Heart left ventricle (tissue), 16 donors: ENCODE data around the gene MRPL37. TPM values are rescaled to one million over a fixed set of nuclear protein-coding genes. Genes with fewer than 3 reads are reported as not detected.

Experiments
- ATAC-seq, 4 donors: fragments of 200-7000 bp; cut with Tn5 transposase; one replicate each; pipeline ENCODE4 v1.9.1; 2020 to 2022; ENCODE audit warnings: moderate library complexity in 4 of 4, mild to moderate bottlenecking in 3 of 4, moderate number of reproducible peaks in 1 of 4
- DNase-seq, 5 donors: peaks; one replicate each; pipeline ENCODE4 v3.0.0-alpha.2; 2020
- H3K27ac ChIP-seq, 12 donors: fragments of 200-600 bp; sonication (generic) in 4 of 12; one replicate each; pipeline versions ENCODE4 v1.5.0 to v1.8.0; 2016 to 2022; ENCODE audit warnings: mild to moderate bottlenecking in 2 of 12
- H3K27me3 ChIP-seq, 9 donors: fragments of 200-600 bp; sonication (generic) in 2 of 9; one replicate each; pipeline versions ENCODE4 v1.5.1 to v1.8.0; 2016 to 2022; ENCODE audit warnings: mild to moderate bottlenecking in 3 of 9
- H3K36me3 ChIP-seq, 9 donors: fragments of 200-600 bp; sonication (generic) in 2 of 9; one replicate each; pipeline versions ENCODE4 v1.5.0 to v1.8.0; 2018 to 2022; ENCODE audit warnings: mild to moderate bottlenecking in 2 of 9
- H3K4me1 ChIP-seq, 12 donors: fragments of 200-600 bp; sonication (generic) in 4 of 12; one replicate each; pipeline versions ENCODE4 v1.5.0 to v1.8.0; 2016 to 2022; ENCODE audit warnings: mild to moderate bottlenecking in 3 of 12
- H3K4me3 ChIP-seq, 12 donors: fragments of 200-600 bp; sonication (generic) in 4 of 12; one replicate each; pipeline versions ENCODE4 v1.5.0 to v1.8.0; 2017 to 2022; ENCODE audit warnings: mild to moderate bottlenecking in 9 of 12, moderate library complexity in 4 of 12
- H3K9me3 ChIP-seq, 12 donors: fragments of 200-600 bp; sonication (generic) in 4 of 12; one replicate each; pipeline versions ENCODE4 v1.5.0 to v1.8.0; 2016 to 2022; ENCODE audit warnings: mild to moderate bottlenecking in 1 of 12
- POLR2A ChIP-seq, 2 donors: fragments of 450-650 bp; IDR thresholded peaks; one replicate each; pipeline ENCODE4 v1.6.1; 2017; ENCODE audit warnings: antibody characterized with exemption in 2 of 2, mild to moderate bottlenecking in 2 of 2, moderate library complexity in 2 of 2
- WGBS, 4 donors: extraction: QIAGEN DNeasy Blood & Tissue Kit in 2 of 4; methylation state at CpG; one replicate each; pipeline versions ENCODE4 v1.1.5 to v1.1.7; 2013 to 2018; 5-methylcytosine and 5-hydroxymethylcytosine counted together
- intact Hi-C, 10 donors: fragments of 100-400 bp; cut with DNase I; formaldehyde crosslinking; loops; one replicate each; pipeline versions ENCODE4 v1.11.1 to v1.14.2; 2022
- polyA plus RNA-seq, 2 donors: library from polyadenylated mRNA; stranded (reverse); fragments of 200-250 nt; gene quantifications; one replicate each; pipeline ENCODE4 v1.2.3, GENCODE V29; 2013
- total RNA-seq, 9 donors: library from RNA; depleted of rRNA in 2 of 9; stranded (reverse); fragments of >200 nt in 2 of 9; fragmentation: NEBNext Ultra II Directional in 3 of 9; extraction: Animal tissue kit (Norgen Biotek cat#: 25700) in 3 of 9; gene quantifications; one replicate each; pipeline versions ENCODE4 v1.1.0 to v1.2.4, GENCODE V29; 2016 to 2023
- TF ChIP-seq, protein P1 (sequence below), 12 donors: fragments of 200-600 bp; sonication (generic) in 4 of 12; IDR thresholded peaks; one replicate each; pipeline versions ENCODE4 v1.5.0 to v1.8.0; 2018 to 2022; ENCODE audit warnings: antibody characterized with exemption in 12 of 12, mild to moderate bottlenecking in 5 of 12
- donor health status: ischemic (EF 13 %, LVEDD 7.1; RV severe dilation, severe dysfunction).
- donor health status: healthy with polysubstance abuse.
- donor health status: DM: no; HTN: yes; CAD: no.
- donor health status: DM: no; HTN: no; CAD: no.
- donor health status: ischemic (EF 25% LVEDD 6.9; RV normal size, moderate dysfunction).
- donor health status: ischemic (EF 25% LVEDD 5.7; RV mildly dilated, moderate dysfunction).
- donor health status: healthy.
- donor health status: DM: yes; HTN: yes; CAD: no.
- donor health status: ischemic (EF 35%, LVEDD 5.7; RV mildly dilated, moderate dysfunction).
- donor health status: nonischemic (EF 11% LVEDD 7.7; RV severe dilation, severe dysfunction).
- donor health status: DM: yes; HTN: yes; CAD: no.
- donor health status: PGD.
- donor health status: ischemic (EF 29% LVEDD 5.4; RV normal size, mild dysfunction).
- donor health status: nonischemic (EF 23%, LVEDD 6.1; RV moderate dilation, normal function).

Gene MRPL37
- total and polyA plus RNA-seq, 11 donors = 46.7 to 122 (median 84.6) TPM

DNA sequence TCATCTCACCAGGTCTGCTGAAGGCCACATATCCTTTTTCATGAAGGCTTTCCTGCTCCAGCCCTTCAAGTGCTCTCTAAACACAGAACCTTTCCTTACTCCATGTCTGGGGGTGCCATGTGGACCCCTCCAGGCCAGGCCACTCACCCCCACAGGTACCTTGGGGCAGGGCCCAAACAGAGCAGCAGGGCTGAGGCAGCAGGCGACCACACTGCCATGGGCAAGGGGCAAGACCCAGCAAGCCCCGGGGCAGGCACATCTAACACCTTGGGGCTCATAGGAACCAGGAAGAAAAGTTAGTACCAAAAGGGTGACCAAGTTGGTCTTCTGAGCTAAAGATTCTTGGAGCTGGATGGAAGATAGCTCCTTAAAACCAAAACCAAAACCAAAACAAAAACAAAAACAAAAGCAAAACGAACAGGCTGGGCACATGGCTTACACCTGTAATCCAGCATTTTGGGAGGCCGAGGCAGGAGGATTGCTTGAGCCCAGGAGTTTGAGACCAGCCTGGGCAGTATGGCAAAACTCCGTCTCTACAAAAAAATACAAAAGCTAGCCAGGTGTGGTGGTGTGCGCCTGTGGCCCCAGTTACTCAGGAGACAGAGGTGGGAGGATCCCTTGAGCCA, 63.7 kb downstream of the MRPL37 start:
- Histone ChIP-seq H3K27me3 (no peaks in the 10 kb centered on the region), H3K4me3 (no peak overlapping the region), H3K36me3 (no peaks in the 10 kb centered on the region), H3K27ac (no peak overlapping the region), H3K9me3 (no peaks in the 10 kb centered on the region), H3K4me1 (peaks cover 0 to 29% (median 12%) of the 10 kb centered on the region in 12 donors)
- 85 to 89% (median 86%) methylated on average over 6 of the region's 6 CpGs for WGBS, 4 donors
- intact Hi-C loops = no loop called here
- TF ChIP-seq, protein P1, sequence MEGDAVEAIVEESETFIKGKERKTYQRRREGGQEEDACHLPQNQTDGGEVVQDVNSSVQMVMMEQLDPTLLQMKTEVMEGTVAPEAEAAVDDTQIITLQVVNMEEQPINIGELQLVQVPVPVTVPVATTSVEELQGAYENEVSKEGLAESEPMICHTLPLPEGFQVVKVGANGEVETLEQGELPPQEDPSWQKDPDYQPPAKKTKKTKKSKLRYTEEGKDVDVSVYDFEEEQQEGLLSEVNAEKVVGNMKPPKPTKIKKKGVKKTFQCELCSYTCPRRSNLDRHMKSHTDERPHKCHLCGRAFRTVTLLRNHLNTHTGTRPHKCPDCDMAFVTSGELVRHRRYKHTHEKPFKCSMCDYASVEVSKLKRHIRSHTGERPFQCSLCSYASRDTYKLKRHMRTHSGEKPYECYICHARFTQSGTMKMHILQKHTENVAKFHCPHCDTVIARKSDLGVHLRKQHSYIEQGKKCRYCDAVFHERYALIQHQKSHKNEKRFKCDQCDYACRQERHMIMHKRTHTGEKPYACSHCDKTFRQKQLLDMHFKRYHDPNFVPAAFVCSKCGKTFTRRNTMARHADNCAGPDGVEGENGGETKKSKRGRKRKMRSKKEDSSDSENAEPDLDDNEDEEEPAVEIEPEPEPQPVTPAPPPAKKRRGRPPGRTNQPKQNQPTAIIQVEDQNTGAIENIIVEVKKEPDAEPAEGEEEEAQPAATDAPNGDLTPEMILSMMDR (IDR thresholded peaks at IDR 0.05) = no peak
- TF ChIP-seq POLR2A (IDR thresholded peaks at IDR 0.05) = no peak
- ATAC-seq (no peak), DNase-seq (no peak)

DNA sequence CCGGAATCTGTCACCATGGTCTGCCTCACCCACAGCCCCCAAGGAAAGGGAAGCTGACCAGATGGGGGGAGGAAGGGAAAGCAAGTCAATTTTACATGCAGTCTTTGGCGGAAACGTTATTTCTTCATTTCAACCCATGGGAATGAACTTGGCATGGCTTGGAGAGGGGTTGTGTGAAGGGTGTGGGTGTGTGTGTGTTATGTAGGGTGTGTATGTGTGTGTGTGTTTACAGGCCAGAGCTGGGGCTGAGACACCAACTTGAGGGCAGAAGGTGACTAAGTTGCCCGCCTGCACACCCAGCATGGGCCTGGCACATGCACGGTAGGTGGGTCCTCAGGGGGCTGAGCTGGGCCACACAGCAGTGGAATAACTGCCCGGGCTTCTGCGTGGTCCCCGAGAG, 65.2 kb downstream of the MRPL37 start:
- peaks cover 0 to 39% (median 14%) of the 10 kb centered on the region in 12 donors for H3K4me1 ChIP-seq
- ATAC-seq (no peak), DNase-seq (no peak)
- no peaks in the 10 kb centered on the region for H3K9me3 ChIP-seq
- no peak overlapping the region for H3K27ac ChIP-seq
- no peaks in the 10 kb centered on the region for H3K36me3 ChIP-seq
- H3K4me3 ChIP-seq = no peak overlapping the region
- WGBS, 4 donors = 72 to 90% (median 86%) methylated on average over 4 to 8 of the region's 8 CpGs
- TF ChIP-seq, protein P1 (IDR thresholded peaks at IDR 0.05) = no peak
- TF ChIP-seq POLR2A (IDR thresholded peaks at IDR 0.05) = no peak
- intact Hi-C loops = no loop called here
- H3K27me3 ChIP-seq = no peaks in the 10 kb centered on the region

DNA sequence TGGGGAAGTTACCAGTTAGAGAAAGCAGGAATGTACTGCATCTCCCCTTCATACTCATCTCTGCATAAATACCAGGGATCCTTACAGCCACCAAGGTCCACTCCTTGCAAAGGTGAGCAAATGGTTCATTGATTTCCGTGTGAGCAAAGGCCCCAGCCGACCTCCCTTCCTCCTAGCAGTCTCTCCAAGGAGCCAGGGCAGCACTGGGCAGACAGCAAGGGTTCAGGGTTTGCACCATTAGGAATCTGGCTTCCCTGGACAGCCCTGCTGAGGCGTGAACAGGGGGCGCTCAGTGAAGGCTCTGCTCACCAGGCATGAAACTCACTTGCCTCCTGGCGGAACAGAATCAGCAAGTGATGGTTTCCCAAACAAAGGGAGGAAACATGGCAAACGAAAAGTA, 65.7 kb downstream of the MRPL37 start:
- H3K9me3 ChIP-seq = no peaks in the 10 kb centered on the region
- no peak overlapping the region for H3K27ac ChIP-seq
- ATAC-seq = no peak
- no peaks in the 10 kb centered on the region for H3K36me3 ChIP-seq
- H3K4me1 ChIP-seq = peaks cover 0 to 34% (median 14%) of the 10 kb centered on the region in 12 donors
- H3K4me3 ChIP-seq = no peak overlapping the region
- intact Hi-C loops = no loop called here
- 88 to 94% (median 91%) methylated on average over 6 of the region's 6 CpGs for WGBS, 4 donors
- H3K27me3 ChIP-seq = no peaks in the 10 kb centered on the region
- no peak for TF ChIP-seq POLR2A (IDR thresholded peaks at IDR 0.05)
- TF ChIP-seq, protein P1 (IDR thresholded peaks at IDR 0.05) = no peak
- DNase-seq = no peak

GRCh38 chr1:54266195-54266594, 66.2 kb downstream of the MRPL37 start:
- H3K27me3 ChIP-seq = no peaks in the 10 kb centered on the region
- peaks cover 0 to 34% (median 14%) of the 10 kb centered on the region in 12 donors for H3K4me1 ChIP-seq
- no peak overlapping the region for H3K27ac ChIP-seq
- no peak for DNase-seq
- no peak overlapping the region for H3K4me3 ChIP-seq
- intact Hi-C loops = no loop called here
- WGBS, 4 donors = 92 to 98% (median 96%) methylated on average over 2 of the region's 2 CpGs
- ATAC-seq = no peak
- TF ChIP-seq POLR2A (IDR thresholded peaks at IDR 0.05) = no peak
- H3K9me3 ChIP-seq = no peaks in the 10 kb centered on the region
- peaks cover 0 to 2% (median 0%) of the 10 kb centered on the region in 9 donors for H3K36me3 ChIP-seq

DNA sequence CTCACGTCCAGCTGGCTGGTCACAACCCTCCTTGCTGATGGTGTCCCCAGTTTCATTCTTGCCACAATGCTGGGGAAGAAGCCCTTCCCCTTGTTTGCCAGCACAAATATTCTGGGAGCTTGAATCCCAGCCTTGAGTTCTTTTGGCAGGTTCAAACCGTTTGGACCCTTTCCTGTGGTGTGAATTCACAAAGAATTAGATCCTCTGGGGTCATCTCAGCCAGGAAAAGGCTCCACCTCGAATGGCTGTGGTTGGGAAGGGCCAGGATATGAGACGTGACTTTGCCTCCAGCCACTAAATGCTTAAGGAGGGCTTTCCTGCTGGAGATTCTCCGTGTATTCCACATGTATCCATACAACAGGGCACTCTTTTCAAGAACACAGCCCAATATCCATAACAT, 66.9 kb downstream of the MRPL37 start:
- ATAC-seq (no peak), DNase-seq (no peak)
- Histone ChIP-seq H3K9me3 (no peaks in the 10 kb centered on the region), H3K27ac (no peak overlapping the region), H3K27me3 (no peaks in the 10 kb centered on the region), H3K4me1 (peaks cover 0 to 41% (median 16%) of the 10 kb centered on the region in 12 donors), H3K36me3 (peaks cover 0 to 3% (median 0%) of the 10 kb centered on the region in 9 donors), H3K4me3 (no peak overlapping the region)
- intact Hi-C loops = no loop called here
- 51 to 71% (median 60%) methylated on average over 5 of the region's 5 CpGs for WGBS, 4 donors
- TF ChIP-seq POLR2A (IDR thresholded peaks at IDR 0.05) = no peak
- TF ChIP-seq, protein P1 (IDR thresholded peaks at IDR 0.05) = no peak
